ENCODE measurements around the gene TMED8.

TMED8 gene

GRCh38 chr14:77311217-77311616 is 65.7 kb downstream of the TMED8 start:
- no peak overlapping the region for H3K4me3 ChIP-seq (replicated peaks; ENCODE audit: low read depth, low read length)
- no peak for DNase-seq (ENCODE audit: extremely low read depth, low read depth)
- TF ChIP-seq CTCF (IDR thresholded peaks at IDR 0.05; ENCODE audit: low read depth, low read length, missing control alignments): no peak

GRCh38 chr14:77310026-77310425 is 66.9 kb downstream of the TMED8 start:
- no peak for DNase-seq (ENCODE audit: extremely low read depth, low read depth)
- no peak for TF ChIP-seq CTCF (IDR thresholded peaks at IDR 0.05; ENCODE audit: low read depth, low read length, missing control alignments)
- no peak overlapping the region for H3K4me3 ChIP-seq (replicated peaks; ENCODE audit: low read depth, low read length)

- TF ChIP-seq CTCF (IDR thresholded peaks at IDR 0.05; ENCODE audit: low read depth, low read length, missing control alignments): no peak
- DNase-seq (ENCODE audit: extremely low read depth, low read depth): no peak
Observed at GRCh38 chr14:77309131-77309530, 67.8 kb downstream of the TMED8 start.

GRCh38 chr14:77306851-77307496 is 69.9 kb downstream of the TMED8 start:
- H3K4me3 ChIP-seq (replicated peaks; ENCODE audit: low read depth, low read length): no peak overlapping the region
- DNase-seq (ENCODE audit: extremely low read depth, low read depth): no peak
- no peak for TF ChIP-seq CTCF (IDR thresholded peaks at IDR 0.05; ENCODE audit: low read depth, low read length, missing control alignments)

More at GRCh38 chr14:77309131-77309530, 67.8 kb downstream of the TMED8 start:
- H3K4me3 ChIP-seq (replicated peaks; ENCODE audit: low read depth, low read length): no peak overlapping the region

GRCh38 chr14:77306416-77306815 is 70.5 kb downstream of the TMED8 start:
- no peak for DNase-seq (ENCODE audit: extremely low read depth, low read depth)
- TF ChIP-seq CTCF (IDR thresholded peaks at IDR 0.05; ENCODE audit: low read depth, low read length, missing control alignments): no peak
- H3K4me3 ChIP-seq (replicated peaks; ENCODE audit: low read depth, low read length): no peak overlapping the region

- no peak for TF ChIP-seq CTCF (IDR thresholded peaks at IDR 0.05; ENCODE audit: low read depth, low read length, missing control alignments)
- DNase-seq (ENCODE audit: extremely low read depth, low read depth): no peak
- no peak overlapping the region for H3K4me3 ChIP-seq (replicated peaks; ENCODE audit: low read depth, low read length)
Observed at GRCh38 chr14:77305696-77306095, 71.2 kb downstream of the TMED8 start.

Data from HFF-Myc (cell line).